HepG2 (cell line): Measurements from ENCODE around the gene ZNF624. TPM values are rescaled to one million over a fixed set of nuclear protein-coding genes. Genes with fewer than 3 reads are reported as not detected.

Source experiments
- ARHGAP35 ChIP-seq: sonication (generic); formaldehyde crosslinking; IDR thresholded peaks from 2 replicates; pipeline ENCODE4 v1.9.0; 2022; ENCODE audit warnings: mild to moderate bottlenecking, inconsistent platforms, moderate library complexity, missing genetic modification reagents, borderline replicate concordance
- BRF2 ChIP-seq: sonication (generic); formaldehyde crosslinking; IDR thresholded peaks from 2 replicates; pipeline ENCODE4 v1.8.1; 2022; ENCODE audit warnings: mild to moderate bottlenecking, missing genetic modification reagents
- CBFB ChIP-seq: sonication (generic); formaldehyde crosslinking; IDR thresholded peaks from 2 replicates; pipeline ENCODE4 v1.4.0; 2020; ENCODE audit warnings: missing genetic modification reagents
- EED ChIP-seq: sonication (generic); formaldehyde crosslinking; IDR thresholded peaks from 2 replicates; pipeline ENCODE4 v1.5.0; 2020; ENCODE audit warnings: mild to moderate bottlenecking, missing genetic modification reagents
- FOXM1 ChIP-seq: sonication (generic); formaldehyde crosslinking; IDR thresholded peaks from 2 replicates; pipeline ENCODE4 v1.5.0; 2020; ENCODE audit warnings: missing genetic modification reagents
- GPN1 ChIP-seq: sonication (generic); formaldehyde crosslinking; IDR thresholded peaks from 2 replicates; pipeline ENCODE4 v1.5.1; 2020; ENCODE audit warnings: missing genetic modification reagents, borderline replicate concordance
- HOXA7 ChIP-seq: sonication (generic); formaldehyde crosslinking; IDR thresholded peaks from 2 replicates; pipeline ENCODE4 v1.8.1; 2022; ENCODE audit warnings: mild to moderate bottlenecking, missing genetic modification reagents, moderate library complexity
- IKZF5 ChIP-seq: IDR thresholded peaks from 2 replicates; pipeline ENCODE4 v1.6.1; 2018; ENCODE audit warnings: missing genetic modification reagents, mild to moderate bottlenecking, missing compliant biosample characterization
- KDM6A ChIP-seq: IDR thresholded peaks from 2 replicates; pipeline ENCODE4 v1.6.1; 2016; ENCODE audit warnings: low read depth
- MYNN ChIP-seq: sonication (generic); formaldehyde crosslinking; IDR thresholded peaks from 2 replicates; pipeline ENCODE4 v1.4.0; 2020; ENCODE audit warnings: mild to moderate bottlenecking, low read depth, missing genetic modification reagents
- NFE2L1 ChIP-seq: sonication (generic); formaldehyde crosslinking; IDR thresholded peaks from 2 replicates; pipeline ENCODE4 v1.4.0; 2020; ENCODE audit warnings: missing genetic modification reagents, mild to moderate bottlenecking, borderline replicate concordance
- RFX1 ChIP-seq: fragments of 450-650 bp; IDR thresholded peaks from 2 replicates; pipeline ENCODE4 v1.6.1; 2017
- SALL1 ChIP-seq: sonication (generic); formaldehyde crosslinking; IDR thresholded peaks from 2 replicates; pipeline ENCODE4 v1.8.0; 2022; ENCODE audit warnings: mild to moderate bottlenecking, missing genetic modification reagents
- SALL2 ChIP-seq: sonication (generic); formaldehyde crosslinking; IDR thresholded peaks from 2 replicates; pipeline ENCODE4 v1.8.1; 2023; ENCODE audit warnings: mild to moderate bottlenecking, missing genetic modification reagents, inconsistent platforms
- TAF1 ChIP-seq: sonication (generic); formaldehyde crosslinking; IDR thresholded peaks from 2 replicates; pipeline ENCODE4 v1.4.0; 2020; ENCODE audit warnings: missing genetic modification reagents
- TBX2 ChIP-seq: sonication (generic); formaldehyde crosslinking; IDR thresholded peaks from 2 replicates; pipeline ENCODE4 v1.5.0; 2020; ENCODE audit warnings: missing genetic modification reagents, mild to moderate bottlenecking, borderline replicate concordance
- ZFP37 ChIP-seq: sonication (generic); formaldehyde crosslinking; IDR thresholded peaks from 2 replicates; pipeline ENCODE4 v1.4.0; 2020; ENCODE audit warnings: missing genetic modification reagents, borderline replicate concordance
- ZFY ChIP-seq: sonication (generic); formaldehyde crosslinking; IDR thresholded peaks from 2 replicates; pipeline ENCODE4 v1.4.0; 2020; ENCODE audit warnings: missing genetic modification reagents
- ZKSCAN1 ChIP-seq: fragments of 150-350 bp; IDR thresholded peaks from 2 replicates; pipeline ENCODE4 v1.6.1; 2014; ENCODE audit warnings: low read length
- ZNF512 ChIP-seq: sonication (generic); formaldehyde crosslinking; IDR thresholded peaks from 2 replicates; pipeline ENCODE4 v1.4.0; 2020; ENCODE audit warnings: mild to moderate bottlenecking, missing genetic modification reagents
- ZNF570 ChIP-seq: sonication (generic); formaldehyde crosslinking; IDR thresholded peaks from 2 replicates; pipeline ENCODE4 v1.4.0; 2020; ENCODE audit warnings: mild to moderate bottlenecking, missing genetic modification reagents, borderline replicate concordance
- ZNF605 ChIP-seq: sonication (generic); formaldehyde crosslinking; IDR thresholded peaks from 2 replicates; pipeline ENCODE4 v1.8.0; 2022; ENCODE audit warnings: mild to moderate bottlenecking, missing genetic modification reagents
- ZNF614 ChIP-seq: IDR thresholded peaks from 2 replicates; pipeline ENCODE4 v1.6.1; 2018; ENCODE audit warnings: missing biosample characterization, missing genetic modification reagents, inconsistent platforms, borderline replicate concordance
- ZNF703 ChIP-seq: sonication (generic); formaldehyde crosslinking; IDR thresholded peaks from 2 replicates; pipeline ENCODE4 v1.5.1; 2020; ENCODE audit warnings: missing genetic modification reagents, mild to moderate bottlenecking, moderate library complexity, borderline replicate concordance
- ZNF710 ChIP-seq: sonication (generic); formaldehyde crosslinking; IDR thresholded peaks from 2 replicates; pipeline ENCODE4 v1.5.0; 2020; ENCODE audit warnings: mild to moderate bottlenecking, missing genetic modification reagents, borderline replicate concordance
- ZNF777 ChIP-seq: sonication (generic); formaldehyde crosslinking; IDR thresholded peaks from 2 replicates; pipeline ENCODE4 v1.4.0; 2020; ENCODE audit warnings: missing genetic modification reagents
- polyA plus RNA-seq, 8 experiments: library from polyadenylated mRNA; depleted of rRNA in 3 of 8; stranded (reverse) in 7 of 8; unstranded in 1 of 8; fragments of >200 nt; fragmentation: Illumina TruSeq in 4 of 8; extraction: Trizol in 4 of 8; gene quantifications; 2 replicates each; pipeline versions ENCODE4 v1.2.1 to v1.2.3, GENCODE V29; 2011 to 2016; ENCODE audit warnings: low read depth in 4 of 8, missing spikeins in 1 of 8, mixed read lengths in 1 of 8; ENCODE audit not compliant: insufficient read depth in 1 of 8
- total RNA-seq, 5 experiments: library from RNA; depleted of rRNA; stranded (reverse); fragments of >200 nt; fragmentation: Illumina TruSeq; extraction: Trizol; gene quantifications; 2 replicates each; pipeline ENCODE4 v1.2.3, GENCODE V29; 2016; ENCODE audit warnings: low read depth in 1 of 5

ZNF624 gene
- total and polyA plus RNA-seq, 2 of the 13 experiments (the other 11 are each of a cell fraction or from before 2014, with no cell fraction given): 0.75 to 3.5 TPM

GRCh38 chr17:16584273-16584995 lies 69.2 kb downstream of the ZNF624 start (continued):
- no peak for TF ChIP-seq ZKSCAN1
- TF ChIP-seq RFX1: no peak
- 0 out of 2 replicates have a peak, but pooled peaks have one; percentile 31 for TF ChIP-seq TAF1
- TF ChIP-seq MYNN (CRISPR knock-in tag): no peak
- TF ChIP-seq TBX2 (CRISPR knock-in tag): 0 out of 2 replicates have a peak, but pooled peaks have one; percentile 15
- TF ChIP-seq KDM6A: no peak
- TF ChIP-seq ARHGAP35 (CRISPR knock-in tag): 0 out of 2 replicates have a peak, but pooled peaks have one; percentile 25
- TF ChIP-seq ZNF703 (CRISPR knock-in tag): no peak
- TF ChIP-seq BRF2 (CRISPR knock-in tag): no peak
- no peak for TF ChIP-seq HOXA7 (CRISPR knock-in tag)
- no peak for TF ChIP-seq ZNF777 (CRISPR knock-in tag)
- no peak for TF ChIP-seq ZNF570 (CRISPR knock-in tag)
- TF ChIP-seq EED (CRISPR knock-in tag): no peak
- no peak for TF ChIP-seq ZNF512 (CRISPR knock-in tag)
- TF ChIP-seq IKZF5 (CRISPR knock-in tag): peak; percentile 26; the same call in 1 of the 2 replicates
- no peak for TF ChIP-seq NFE2L1
- peak; percentile 63 for TF ChIP-seq SALL1 (CRISPR knock-in tag)
- TF ChIP-seq ZNF710 (CRISPR knock-in tag): no peak
- TF ChIP-seq ZFY (CRISPR knock-in tag): peak; percentile 34; the same call in 1 of the 2 replicates
- TF ChIP-seq ZNF614: peak; percentile 50; the same call in 1 of the 2 replicates
- TF ChIP-seq ZFP37 (CRISPR knock-in tag): no peak
- 0 out of 2 replicates have a peak, but pooled peaks have one; percentile 45 for TF ChIP-seq CBFB (CRISPR knock-in tag)
- TF ChIP-seq SALL2: no peak
- TF ChIP-seq GPN1 (CRISPR knock-in tag): no peak
- no peak for TF ChIP-seq FOXM1 (CRISPR knock-in tag)
- no peak; the same call in 1 of the 2 replicates for TF ChIP-seq ZNF605 (CRISPR knock-in tag)
